H1 (cell line): ENCODE data around the gene CORT.

Experiments used
- ASH2L ChIP-seq: fragments of 200-600, 300-600 bp; sonication (generic); IDR thresholded peaks from one replicate; pipeline ENCODE4 v1.7.1; 2017; ENCODE audit warnings: low read length
- ATF2 ChIP-seq: IDR thresholded peaks from 2 replicates; pipeline ENCODE4 v1.6.1; 2012; ENCODE audit warnings: low read length, inconsistent platforms
- ATF3 ChIP-seq: IDR thresholded peaks from 2 replicates; pipeline ENCODE4 v1.6.1; 2011; ENCODE audit warnings: low read depth, mild to moderate bottlenecking, low read length; ENCODE audit not compliant: insufficient read depth
- BACH1 ChIP-seq: IDR thresholded peaks from 2 replicates; pipeline ENCODE4 v1.6.1; 2012; ENCODE audit warnings: low read length, improper control_type of control experiment
- CTCF ChIP-seq, 3 experiments: IDR thresholded peaks; 1 replicate in 2 of 3; 2 replicates in 1 of 3; pipeline versions ENCODE4 v1.5.1 to v1.6.1; 2011; ENCODE audit warnings: low read length in 3 of 3, mild to moderate bottlenecking in 3 of 3, inconsistent platforms in 2 of 3, low read depth in 1 of 3, moderate library complexity in 1 of 3; ENCODE audit not compliant: insufficient read depth in 1 of 3; ENCODE audit errors: control extremely low read depth in 1 of 3
- EGR1 ChIP-seq: IDR thresholded peaks from 2 replicates; pipeline ENCODE4 v1.6.1; 2011; ENCODE audit warnings: low read depth, low read length, borderline replicate concordance
- EZH2 ChIP-seq: fragments of 200-600 bp; sonication (generic); IDR thresholded peaks from 2 replicates; pipeline ENCODE4 v1.7.1; 2012; ENCODE audit warnings: low read depth, mild to moderate bottlenecking, moderate library complexity, low read length, inconsistent platforms; ENCODE audit not compliant: severe bottlenecking
- POLR2A ChIP-seq, 2 experiments: IDR thresholded peaks; 1 replicate in 1 of 2; 2 replicates in 1 of 2; pipeline ENCODE4 v1.6.1; 2011; ENCODE audit warnings: low read depth in 2 of 2, low read length in 2 of 2, mild to moderate bottlenecking in 2 of 2; ENCODE audit errors: control extremely low read depth in 1 of 2
- RAD21 ChIP-seq, 2 experiments: IDR thresholded peaks in 1 of 2; conservative IDR thresholded peaks in 1 of 2; 2 replicates each; pipeline ENCODE4 v1.6.1; 2011; ENCODE audit warnings: low read depth in 2 of 2, low read length in 2 of 2, improper control_type of control experiment in 1 of 2, inconsistent platforms in 1 of 2, mild to moderate bottlenecking in 1 of 2, moderate library complexity in 1 of 2
- RNF2 ChIP-seq: fragments of 200-900, 300-1000 bp; sonication (generic); IDR thresholded peaks from 2 replicates; pipeline ENCODE4 v1.7.1; 2016; ENCODE audit warnings: borderline replicate concordance, low read depth, mild to moderate bottlenecking, antibody characterized with exemption, low read length; ENCODE audit not compliant: poor library complexity, severe bottlenecking; ENCODE audit errors: missing control alignments
- SRF ChIP-seq: IDR thresholded peaks from 2 replicates; pipeline ENCODE4 v1.6.1; 2011; ENCODE audit warnings: mild to moderate bottlenecking, low read depth, low read length, moderate library complexity
- TAF1 ChIP-seq: IDR thresholded peaks from 2 replicates; pipeline ENCODE4 v1.6.1; 2011; ENCODE audit warnings: mild to moderate bottlenecking, low read depth, low read length

GRCh38 chr1:10456048-10456447, 6.2 kb downstream of the CORT start:
- TF ChIP-seq CTCF (IDR thresholded peaks at IDR 0.05; ENCODE audit: control extremely low read depth in 1 of 3, insufficient read depth in 1 of 3, low read depth in 1 of 3, low read length in 3 of 3), result peak; percentile 33 to 54 (median 42); a peak in 3 of 4 replicates
- no peak for TF ChIP-seq TAF1
- TF ChIP-seq EGR1, result no peak
- peak; percentile 18 to 37; a peak in 2 of 4 replicates for TF ChIP-seq RAD21 (IDR thresholded peaks at IDR 0.05 in 1 of 2, conservative IDR thresholded peaks at IDR 0.05 in 1 of 2; ENCODE audit: low read depth in 2 of 2, low read length in 2 of 2)
- TF ChIP-seq ASH2L, result no peak
- TF ChIP-seq RNF2, result no peak
- no peak for TF ChIP-seq EZH2
- TF ChIP-seq BACH1, result no peak
- TF ChIP-seq POLR2A (IDR thresholded peaks at IDR 0.05; ENCODE audit: control extremely low read depth in 1 of 2, low read depth in 2 of 2, low read length in 2 of 2), result no peak
- TF ChIP-seq SRF, result no peak
- no peak for TF ChIP-seq ATF3
- no peak for TF ChIP-seq ATF2
